HG03442 (cell line): ENCODE data around the gene BTD.
A peak's percentile ranks its signal among the peaks of the same experiment; 100 is the strongest.
"Not testable (repeated sequence)": the region's sequence is repeated elsewhere in the genome, so short reads cannot be mapped to it uniquely, and the experiment has no call there.

ENCODE experiments used
- ATAC-seq: cut with Tn5 transposase; IDR thresholded peaks from one replicate; pipeline ENCODE4 v1.9.1; 2021; ENCODE audit warnings: mild to moderate bottlenecking, moderate library complexity; ENCODE audit not compliant: unreplicated experiment

BTD gene

DNA sequence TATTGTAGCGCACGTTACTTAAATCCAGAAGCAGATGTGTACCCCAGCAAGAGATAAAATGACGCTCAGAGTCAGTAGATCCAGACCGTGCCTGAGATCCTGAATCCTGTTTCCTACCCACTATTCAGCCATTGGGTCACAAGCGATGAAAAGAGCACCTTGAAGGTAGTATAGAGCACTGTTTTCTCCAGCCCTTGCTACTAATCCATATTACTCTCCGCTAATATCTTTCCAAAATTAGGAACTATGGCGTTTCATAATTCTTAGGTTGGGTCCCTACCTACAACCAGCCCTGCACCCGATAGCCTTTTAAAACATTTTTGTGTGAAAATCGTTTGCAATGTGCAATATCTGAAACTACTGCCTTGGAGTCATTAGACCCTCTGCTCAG, 596 bp downstream of the BTD start:
- peak; percentile 5 for ATAC-seq

DNA sequence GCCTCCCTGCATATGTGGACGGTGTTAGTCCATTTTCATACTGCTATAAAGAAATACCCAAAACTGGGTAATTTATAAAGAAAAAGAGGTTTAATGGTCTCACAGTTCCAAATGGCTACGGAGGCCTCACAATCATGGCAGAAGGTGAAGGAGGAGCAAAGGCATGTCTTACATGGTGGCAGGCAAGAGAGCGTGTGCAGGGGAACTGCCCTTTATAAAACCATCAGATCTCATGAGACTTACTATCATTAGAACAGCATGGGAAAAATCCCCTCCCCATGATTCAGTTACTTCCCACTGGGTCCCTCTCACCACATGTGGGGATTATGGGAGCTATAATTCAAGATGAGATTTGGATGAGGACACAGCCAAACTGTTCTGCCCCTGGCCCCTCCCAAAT, 1.3 kb downstream of the BTD start:
- not testable (repeated sequence) for ATAC-seq

DNA sequence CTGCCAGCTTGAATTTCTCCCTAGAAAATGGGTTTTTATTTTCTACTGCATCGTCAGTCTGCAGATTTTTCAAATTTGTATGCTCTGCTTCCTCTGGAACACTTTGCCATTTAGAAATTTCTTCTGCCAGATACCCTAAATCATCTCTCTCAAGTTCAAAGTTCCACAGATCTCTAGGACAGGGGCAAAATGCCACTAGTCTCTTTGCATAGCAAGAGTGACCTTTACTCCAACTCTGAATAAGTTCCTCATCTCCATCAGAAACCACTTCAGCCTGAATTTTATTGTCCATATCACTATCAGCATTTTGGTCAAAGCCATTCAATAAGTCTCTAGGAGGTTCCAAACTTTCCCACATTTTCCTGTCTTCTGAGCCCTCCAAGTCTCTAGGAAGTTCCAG, 3.0 kb downstream of the BTD start:
- ATAC-seq, result not testable (repeated sequence)

DNA sequence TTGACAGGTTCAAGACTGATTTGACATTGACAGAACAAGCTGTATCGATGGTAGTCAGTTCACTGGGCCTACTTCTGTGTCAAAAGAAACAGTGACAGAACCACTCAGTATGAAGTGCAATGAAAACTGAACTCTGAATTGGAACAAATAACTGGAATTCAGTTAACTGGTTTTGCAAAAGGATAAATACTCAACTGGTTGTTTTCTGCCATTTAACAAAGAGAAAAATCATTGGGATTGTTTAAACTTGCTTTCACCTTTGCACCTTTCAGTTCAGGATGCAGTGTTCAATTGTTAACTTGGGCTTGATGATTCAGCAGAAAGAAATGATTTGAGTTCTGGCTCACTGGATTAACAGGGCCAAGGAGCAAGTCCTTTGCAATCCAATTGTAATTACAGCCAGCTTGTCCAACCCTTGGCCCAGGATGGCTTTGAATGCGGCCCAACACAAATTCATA, 4.9 kb downstream of the BTD start:
- no peak for ATAC-seq

DNA sequence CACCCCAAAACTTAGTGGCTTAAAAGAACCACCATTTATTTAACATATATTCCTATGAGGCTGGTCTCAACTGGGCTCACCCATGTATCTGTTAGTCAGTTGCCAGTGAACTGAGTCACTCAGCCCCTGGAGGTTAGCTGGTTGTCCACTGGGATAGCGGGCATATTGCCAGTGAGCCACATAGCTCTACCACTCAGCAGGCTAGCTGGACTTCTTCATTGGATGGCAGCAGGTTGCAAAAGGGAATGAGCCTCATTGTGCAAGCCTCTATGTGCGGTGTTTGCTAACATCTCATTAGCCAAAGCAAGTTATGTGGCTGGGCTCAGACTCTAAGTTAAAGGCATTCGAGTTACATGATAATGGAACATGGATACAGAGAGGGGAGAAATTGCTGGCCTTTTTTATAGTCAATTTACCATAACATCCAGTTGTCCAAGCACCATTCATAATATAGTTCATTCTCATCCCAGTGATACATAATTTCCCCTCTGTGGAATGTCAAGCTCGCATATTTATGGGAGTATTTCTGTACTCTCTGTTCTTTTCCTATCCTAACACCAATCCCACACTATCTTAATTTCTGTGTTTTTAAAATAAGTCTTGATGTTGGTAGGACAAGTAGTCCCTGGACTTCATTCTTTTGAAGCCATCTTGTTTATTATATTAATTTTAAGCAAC, 8.7 kb downstream of the BTD start:
- ATAC-seq, result no peak

DNA sequence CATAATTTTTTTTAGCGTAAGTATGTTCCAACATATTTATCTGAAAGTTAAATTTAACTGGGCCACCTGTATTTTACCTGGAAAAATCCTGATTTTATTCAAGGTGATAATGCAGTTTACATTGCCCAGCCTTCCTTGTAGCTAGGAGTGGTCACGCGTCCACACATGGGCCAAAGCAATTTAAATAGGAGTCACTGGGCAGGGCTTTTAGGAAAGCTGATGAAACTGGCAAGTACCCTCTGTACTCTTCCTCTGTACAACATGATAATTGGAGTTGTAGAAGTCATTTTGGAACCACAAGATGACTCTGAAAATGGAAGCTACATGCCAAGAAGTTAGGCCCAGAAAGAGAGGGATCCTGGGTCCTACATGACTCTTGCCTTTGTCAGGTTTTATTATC, 9.5 kb downstream of the BTD start:
- no peak for ATAC-seq

DNA sequence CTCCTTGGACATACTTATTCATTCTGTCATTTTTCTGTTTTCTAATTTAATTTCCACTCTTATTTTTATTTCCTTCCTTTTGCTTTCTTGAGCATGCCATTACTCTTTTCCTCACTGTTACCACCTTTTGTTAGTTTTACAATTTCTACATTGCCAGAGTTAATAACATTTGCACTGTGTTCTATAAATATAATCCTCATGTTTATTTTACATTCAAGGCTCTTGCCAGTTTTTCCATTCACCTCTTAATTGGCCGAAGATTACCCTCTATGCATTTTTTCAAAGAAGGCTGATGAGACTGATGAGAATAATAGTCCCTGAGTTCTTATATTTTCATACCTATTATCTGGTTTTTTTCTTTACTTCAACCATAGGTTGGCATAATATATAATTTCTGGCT, 10.5 kb downstream of the BTD start:
- ATAC-seq, result no peak

DNA sequence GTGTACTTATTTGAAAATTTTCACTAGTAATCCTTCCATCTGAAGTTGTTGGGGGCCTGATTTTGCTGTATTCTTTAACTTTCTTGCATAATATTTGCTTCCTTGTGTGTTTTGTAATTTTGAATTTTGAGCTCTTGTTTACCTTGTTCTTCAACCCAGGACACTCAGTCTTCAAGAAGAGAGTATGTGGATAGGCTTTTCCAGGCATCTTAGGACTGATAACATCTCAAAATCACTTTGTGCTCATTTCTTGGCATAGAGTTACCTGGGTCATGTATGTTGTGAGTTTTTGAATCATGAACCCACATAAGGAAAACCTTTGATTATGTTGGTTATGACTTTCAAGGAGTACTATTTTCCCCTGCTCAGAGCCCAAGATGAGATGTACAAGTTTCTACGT, 13.4 kb downstream of the BTD start:
- ATAC-seq, result no peak

DNA sequence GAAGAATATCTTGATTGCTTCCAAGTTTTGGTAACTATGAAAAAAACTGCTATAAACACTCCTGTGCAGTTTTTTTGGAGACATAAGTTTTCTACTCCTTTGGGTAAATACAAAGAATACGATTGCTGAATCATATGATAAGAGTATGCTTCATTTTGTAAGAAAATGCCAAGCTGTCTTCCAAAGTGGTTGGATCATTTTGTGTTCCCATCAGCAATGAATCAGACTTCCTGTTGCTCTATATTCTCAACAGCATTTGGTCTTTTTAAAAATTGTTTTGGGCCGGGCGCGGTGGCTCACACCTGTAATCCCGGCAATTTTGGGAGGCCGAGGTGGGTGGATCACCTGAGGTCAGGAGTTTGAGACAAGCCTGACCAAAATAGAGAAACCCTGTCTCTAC, 14.5 kb downstream of the BTD start:
- ATAC-seq, result no peak

DNA sequence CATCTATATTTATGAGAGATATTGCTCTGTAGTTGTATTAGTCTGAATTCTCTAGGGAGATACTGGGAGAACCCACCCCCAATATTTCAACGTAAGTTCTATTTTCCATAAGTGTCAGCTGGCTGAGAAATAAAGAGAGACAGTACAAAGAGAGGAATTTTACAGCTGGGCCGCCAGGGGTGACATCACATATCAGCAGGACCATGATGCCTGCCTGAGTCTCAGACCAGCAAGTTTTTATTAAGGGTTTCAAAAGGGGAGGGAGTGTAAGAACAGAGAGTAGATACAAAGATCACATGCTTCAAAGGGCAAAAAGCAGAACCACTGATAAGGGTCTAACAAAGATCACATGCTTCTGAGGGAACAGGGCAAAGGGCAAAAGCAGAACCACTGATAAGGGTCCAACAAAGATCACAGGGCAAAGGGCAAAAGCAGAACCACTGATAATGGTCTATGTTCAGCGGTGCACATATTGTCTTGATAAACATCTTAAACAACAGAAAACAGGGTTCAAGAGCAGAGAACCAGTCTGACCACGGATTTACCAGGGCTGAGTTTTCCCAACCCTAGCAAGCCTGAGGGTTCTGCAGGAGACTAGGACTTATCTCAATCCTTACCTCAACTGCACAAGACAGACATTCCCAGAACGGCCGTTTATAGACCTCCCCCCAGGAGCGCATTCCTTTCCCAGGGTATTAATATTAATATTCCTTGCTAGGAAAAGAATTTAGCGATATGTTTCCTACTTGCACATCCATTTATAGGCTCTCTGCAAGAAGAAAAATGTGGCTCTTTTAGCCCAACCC, 18.3 kb downstream of the BTD start:
- not testable (repeated sequence) for ATAC-seq

DNA sequence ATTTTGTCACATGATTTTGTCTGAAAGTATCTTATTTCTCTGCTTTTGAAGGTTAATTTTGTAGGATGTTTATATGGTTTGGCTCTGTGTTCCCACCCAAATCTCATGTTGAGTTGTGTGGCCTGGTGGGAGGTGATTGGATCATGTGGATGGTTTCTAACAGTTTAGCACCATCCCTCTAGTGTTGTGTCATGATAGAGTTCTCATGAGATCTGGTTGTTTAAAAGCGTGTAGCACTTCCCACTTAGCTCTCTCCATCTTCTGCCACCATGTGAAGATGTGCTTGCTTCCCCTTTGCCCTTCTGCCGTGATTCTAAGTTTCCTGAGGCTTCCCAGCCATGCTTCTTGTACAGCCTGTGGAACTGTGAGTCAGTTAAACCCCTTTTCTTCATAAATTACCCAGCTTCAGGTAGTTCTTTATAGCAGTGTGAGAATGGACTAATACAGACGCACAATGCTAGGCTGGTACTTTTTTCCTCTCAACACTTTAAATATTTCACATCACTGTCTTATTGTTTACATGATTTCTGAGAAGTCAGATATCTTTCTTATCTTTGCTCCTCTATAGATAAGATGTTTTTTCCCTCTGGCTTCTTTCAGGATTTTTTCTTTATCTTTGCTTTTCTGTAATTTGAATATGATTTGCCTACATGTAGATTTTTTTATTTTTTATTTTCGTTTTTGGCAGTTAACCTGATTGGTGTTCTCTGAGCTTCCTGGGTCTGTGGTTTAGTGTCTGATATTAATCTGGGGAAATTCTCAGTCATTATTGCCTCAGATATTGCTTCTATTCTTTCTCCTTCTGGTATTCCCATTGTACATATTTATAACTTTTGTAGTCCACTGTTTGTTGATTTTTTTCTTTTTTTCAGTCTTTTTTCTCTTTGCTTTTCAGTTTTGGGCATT, 22.2 kb downstream of the BTD start:
- ATAC-seq, result no peak

DNA sequence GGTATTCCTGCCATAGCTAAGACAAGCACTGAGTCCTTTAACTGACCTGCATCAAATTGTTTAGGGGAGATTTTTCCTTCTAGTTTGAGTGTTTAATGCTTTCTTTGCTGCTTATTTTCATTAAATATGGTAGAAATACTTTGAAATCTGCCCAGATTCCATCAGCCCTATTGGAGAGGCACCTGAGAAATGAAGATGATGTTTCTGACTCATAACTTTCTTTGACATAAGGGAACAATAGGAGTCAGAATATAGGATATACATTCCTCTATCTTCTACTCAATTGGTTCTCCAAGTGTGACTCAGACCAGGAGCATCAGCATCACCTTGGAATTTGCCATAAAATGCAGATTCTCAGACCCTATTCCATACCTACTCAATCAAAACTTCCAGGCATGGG, 27.4 kb downstream of the BTD start:
- no peak for ATAC-seq

DNA sequence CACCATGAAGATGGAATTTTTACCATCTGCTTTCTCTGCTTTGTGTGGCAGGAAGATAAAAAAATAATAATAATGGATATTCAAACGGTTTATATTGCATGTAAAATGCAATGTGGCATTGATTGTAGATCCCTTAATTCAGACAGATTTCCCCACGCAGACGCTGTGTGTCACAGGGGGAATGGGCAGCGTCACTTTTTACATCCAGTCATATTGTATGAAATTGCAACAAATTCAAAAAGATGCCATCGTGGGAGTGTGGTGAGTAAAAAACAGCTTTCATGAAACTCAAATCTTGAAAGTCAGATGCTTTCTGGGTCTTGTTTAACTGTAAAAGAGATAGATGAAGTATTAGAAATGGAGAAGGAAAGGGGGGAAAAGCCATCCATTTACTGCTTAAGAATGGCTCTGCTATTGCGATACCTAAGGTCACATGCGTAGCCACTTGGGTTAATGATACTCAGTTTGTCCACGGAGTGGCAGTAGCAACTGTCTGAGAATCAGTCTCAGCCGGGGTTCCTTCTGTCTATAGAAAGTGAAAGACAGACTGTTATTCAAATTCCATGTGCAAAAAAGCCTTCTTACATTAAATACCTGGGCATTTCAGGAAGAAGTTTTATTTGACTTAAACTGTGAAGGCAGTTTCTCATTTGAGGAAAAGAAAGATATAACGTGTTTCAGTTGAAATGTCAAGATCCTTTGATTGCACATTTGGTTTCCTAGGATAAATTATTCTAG, 28.5 kb downstream of the BTD start:
- peak; percentile 91 for ATAC-seq

DNA sequence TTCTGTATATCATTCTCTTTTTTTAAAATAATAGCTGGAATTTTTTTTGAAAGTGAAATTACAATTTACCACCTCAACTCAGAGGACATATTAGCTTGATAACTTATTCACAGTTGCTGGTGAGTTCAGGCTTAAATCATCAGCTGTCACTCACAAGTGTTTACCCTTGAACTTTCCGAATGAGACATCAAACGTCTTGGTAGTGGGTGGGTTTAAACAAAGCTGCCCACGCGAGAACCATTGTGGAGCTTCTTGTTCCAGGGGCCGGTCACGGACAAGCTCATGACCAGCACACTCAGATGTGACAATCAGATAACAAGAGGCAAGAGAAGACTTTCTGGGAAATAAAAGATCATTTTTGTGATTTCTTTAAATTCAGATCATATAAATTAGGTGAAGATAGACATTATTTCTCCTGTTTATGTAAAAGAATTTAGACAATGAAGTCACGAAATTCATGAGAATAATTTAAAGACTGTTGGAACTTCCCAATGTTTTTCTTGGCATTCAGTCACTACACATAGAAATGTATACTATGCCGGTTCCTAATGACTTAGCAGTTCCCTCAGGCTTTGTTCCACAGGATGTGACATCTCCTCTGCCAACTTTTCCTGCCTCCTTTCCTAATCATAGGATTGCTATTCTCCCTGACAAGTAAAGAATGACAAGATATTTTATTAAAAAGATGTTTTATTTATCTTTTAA, 29.3 kb downstream of the BTD start:
- ATAC-seq, result peak; percentile 57

DNA sequence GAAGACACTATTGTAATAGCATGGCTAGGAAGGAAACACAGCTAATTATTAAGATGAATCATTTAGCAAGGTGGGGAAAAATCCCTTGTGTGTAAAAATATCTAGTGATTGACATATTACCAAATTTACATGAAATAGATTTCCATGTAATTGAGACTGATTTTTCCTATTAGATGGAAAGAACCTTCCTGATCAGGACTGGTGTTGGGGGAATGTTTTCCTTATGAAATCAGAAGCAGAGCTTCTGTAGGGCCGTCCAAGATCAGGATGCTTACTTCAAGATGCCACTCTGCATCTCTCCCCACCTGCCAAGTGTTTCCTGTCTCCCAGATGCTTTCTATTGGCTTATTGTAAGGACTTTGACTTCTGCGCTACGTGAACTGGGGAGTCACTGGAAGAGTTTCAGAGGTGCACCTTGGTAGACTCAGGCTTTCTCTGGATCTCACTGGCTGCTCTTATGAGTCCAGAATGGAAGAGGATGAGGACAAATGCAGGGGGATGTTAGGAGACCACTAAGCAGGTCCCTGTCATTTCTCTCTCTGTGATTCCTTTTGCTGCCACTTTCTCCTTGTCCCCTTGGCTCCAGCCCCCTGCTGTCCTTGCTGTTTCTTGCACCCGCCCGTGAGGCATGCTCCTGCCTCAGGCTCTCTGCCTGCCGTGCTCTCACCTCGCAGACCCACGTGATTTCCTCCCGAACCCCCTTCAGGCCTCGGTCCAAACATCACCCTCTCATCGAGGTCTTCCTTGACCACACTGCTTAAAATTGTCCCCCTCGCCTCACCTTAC, 30.1 kb downstream of the BTD start:
- no peak for ATAC-seq

DNA sequence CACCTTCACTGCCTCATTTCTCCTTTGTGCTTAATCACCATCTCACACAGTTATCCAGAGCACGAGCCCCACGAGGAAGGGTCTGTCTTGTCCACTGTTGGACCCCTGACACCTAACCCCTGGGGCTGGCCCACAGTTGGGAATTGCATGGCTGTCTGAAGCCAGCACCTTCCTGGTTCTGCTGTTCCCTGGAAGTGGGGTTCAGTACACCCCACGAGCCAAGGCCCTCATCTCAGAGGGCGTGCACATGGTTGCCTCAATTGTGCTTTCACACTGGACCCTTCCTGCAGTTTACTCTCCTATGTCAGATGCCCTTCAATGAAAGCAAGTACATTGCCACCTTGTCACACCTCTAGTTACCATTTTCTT, 30.7 kb downstream of the BTD start:
- no peak for ATAC-seq

DNA sequence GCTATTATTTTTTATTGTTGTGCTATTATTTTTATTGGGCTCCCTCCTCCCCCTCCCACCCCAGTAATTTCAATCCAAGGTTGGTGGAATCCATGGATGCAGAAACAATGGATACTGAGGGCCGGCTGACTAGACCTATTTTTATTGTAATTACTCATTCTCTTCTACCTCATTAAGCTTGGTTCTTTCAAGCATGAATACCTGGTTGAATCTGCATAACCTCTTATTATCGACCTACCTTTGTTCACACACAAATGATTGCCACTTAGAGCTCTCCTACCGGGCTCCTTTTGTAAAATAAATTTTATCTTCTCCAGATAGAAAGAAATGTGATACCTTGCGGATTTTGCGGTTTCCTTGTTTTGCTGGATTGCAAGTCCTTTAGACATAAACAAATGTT, 31.6 kb downstream of the BTD start:
- ATAC-seq, result no peak

DNA sequence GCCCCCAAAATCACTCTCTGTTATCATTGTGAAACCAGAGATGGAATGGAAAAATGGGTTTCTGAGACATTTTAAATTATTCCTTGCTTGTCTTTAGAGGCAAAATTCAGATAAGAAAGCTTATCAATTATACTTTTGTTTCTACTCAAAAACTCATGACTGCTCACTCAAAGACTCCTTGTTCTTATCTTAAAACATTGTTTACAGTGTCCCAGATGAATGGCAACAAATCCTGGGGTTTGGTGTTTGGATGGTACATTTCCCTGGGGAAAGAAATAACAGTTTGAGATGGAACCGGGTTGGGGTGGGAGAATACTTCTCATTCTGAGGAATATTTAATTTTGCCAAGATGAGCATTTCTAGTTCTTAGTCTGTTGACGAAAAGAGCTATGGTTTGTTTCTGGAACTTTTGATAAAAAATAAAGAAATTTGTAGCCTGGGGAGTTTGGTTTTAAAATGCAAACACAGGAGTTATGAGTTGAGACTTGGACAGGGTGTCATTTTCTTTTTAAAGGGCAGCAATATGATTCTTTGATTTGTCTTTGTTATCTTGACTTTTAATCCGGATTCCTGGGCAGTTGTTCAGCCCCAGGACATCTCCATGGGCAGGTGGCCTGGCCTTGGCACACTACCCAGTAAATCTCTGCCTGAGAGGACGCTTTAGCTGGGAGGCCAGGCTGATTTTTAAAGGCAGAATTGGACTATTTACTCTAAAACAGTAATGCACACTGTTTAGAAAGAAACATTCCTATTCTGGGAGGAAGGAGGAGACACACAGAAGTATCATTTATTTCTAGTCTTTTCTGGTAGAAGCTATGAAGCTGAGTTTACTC, 32.4 kb downstream of the BTD start:
- no peak for ATAC-seq

DNA sequence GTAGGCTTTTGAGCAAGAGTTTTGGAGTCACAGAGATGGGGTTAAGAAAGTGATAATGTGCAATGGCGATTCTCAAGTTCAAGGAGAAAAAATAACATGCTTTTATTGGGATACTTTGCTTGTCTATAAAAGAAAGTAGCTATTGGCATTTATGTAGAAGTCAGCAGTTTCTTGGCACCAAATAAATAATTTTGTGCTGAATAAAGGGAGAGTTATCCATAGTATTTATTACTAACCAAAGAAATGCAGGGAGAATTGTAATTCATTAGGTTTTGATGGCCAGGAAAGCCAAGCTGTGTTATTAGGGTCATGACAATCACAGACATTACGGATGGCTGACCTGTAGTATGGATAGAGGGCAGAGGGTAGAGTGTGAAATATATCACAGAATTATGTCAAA, 33.1 kb downstream of the BTD start:
- no peak for ATAC-seq
